ENCODE results near the gene KCNE1. TPM values are rescaled to one million over a fixed set of nuclear protein-coding genes. Genes with fewer than 3 reads are reported as not detected.

Gene KCNE1
- total and polyA plus RNA-seq, 2 of the 13 experiments (the other 11 are each of a cell fraction or from before 2014, with no cell fraction given) = 0.35 TPM; not detected in 1

GRCh38 chr21:34558166-34558565, 46.2 kb upstream of the KCNE1 start:
- ChIA-PET CTCF (ENCODE audit: low intra/inter-chr PET ratio, low total read pairs) (no interaction called here), POLR2A (no interaction called here)
- Histone ChIP-seq H2AFZ (ENCODE audit: low read length) (no peak overlapping the region), H3K4me2 (ENCODE audit: low read depth, low read length) (no peak overlapping the region), H3K9me3 (ENCODE audit: low read length) (no peaks in the 10 kb centered on the region), H3K4me1 (ENCODE audit: insufficient read depth, low read length) (no peaks in the 10 kb centered on the region), H3K27ac (ENCODE audit: extremely low read length, insufficient read depth, low read length) (no peak overlapping the region), H3K4me3 (replicated peaks in 1 of 3; ENCODE audit: insufficient read depth in 1 of 3, low read depth in 2 of 3, low read length in 3 of 3) (no peak overlapping the region), H3K9ac (ENCODE audit: insufficient read depth, low read depth, low read length) (no peak overlapping the region), H3K36me3 (replicated peaks in 1 of 2; ENCODE audit: control insufficient read depth in 1 of 2, insufficient read depth in 2 of 2, low read length in 2 of 2) (no peaks in the 10 kb centered on the region), H4K20me1 (ENCODE audit: insufficient read depth, low read length) (no peaks in the 10 kb centered on the region), H3K79me2 (ENCODE audit: insufficient read depth, low read length) (no peaks in the 10 kb centered on the region), H3K27me3 (ENCODE audit: control insufficient read depth in 1 of 2, insufficient read depth in 2 of 2, low read length in 2 of 2) (no peaks in the 10 kb centered on the region)
- FAIRE-seq (no peak), ATAC-seq (no peak), DNase-seq (ENCODE audit: low spot score) (no peak)
- intact Hi-C loops (cut with micrococcal nuclease; ENCODE audit: unreplicated experiment) (no loop called here), in situ Hi-C loops (cut with HindIII; ENCODE audit: extremely low pct_ligation_motif_present, low pct_unique_long_range_greater_than_20kb) (no loop called here)
- WGBS (ENCODE audit: low lambda C conversion rate) = 67% methylated on average over 4 of the region's 5 CpGs
- BruUV-seq (replicated peaks) = no TSS peak
- TF ChIP-seq ZNF782 (CRISPR knock-in tag; IDR thresholded peaks at IDR 0.05; ENCODE audit: borderline replicate concordance) = no peak
- no peak for TF ChIP-seq USF2 (IDR thresholded peaks at IDR 0.05; ENCODE audit: low read depth, low read length)
- TF ChIP-seq USF2 (CRISPR knock-in tag; IDR thresholded peaks at IDR 0.05; ENCODE audit: borderline replicate concordance) = no peak
- TF ChIP-seq HNRNPUL1 (IDR thresholded peaks at IDR 0.05; ENCODE audit: low read depth, low read length) = no peak
- no peak for TF ChIP-seq ONECUT2 (CRISPR knock-in tag; IDR thresholded peaks at IDR 0.05)
- no peak for TF ChIP-seq TBX2 (CRISPR knock-in tag; IDR thresholded peaks at IDR 0.05; ENCODE audit: borderline replicate concordance)
- no peak for TF ChIP-seq ZNF580 (CRISPR knock-in tag; IDR thresholded peaks at IDR 0.05; ENCODE audit: borderline replicate concordance, low read depth)
- TF ChIP-seq ZNF24 (IDR thresholded peaks at IDR 0.05) = no peak
- no peak for TF ChIP-seq ZBTB42 (CRISPR knock-in tag; IDR thresholded peaks at IDR 0.05)
- TF ChIP-seq HBP1 (CRISPR knock-in tag; IDR thresholded peaks at IDR 0.05; ENCODE audit: low read depth) = no peak
- TF ChIP-seq ZFP36L1 (CRISPR knock-in tag; IDR thresholded peaks at IDR 0.05) = no peak
- TF ChIP-seq CHD2 (IDR thresholded peaks at IDR 0.05; ENCODE audit: low read depth, low read length) = no peak
